C4-2B (cell line): ENCODE data around the gene RILP.

ENCODE experiments used
- CTCF ChIP-seq: fragments of 450-650 bp; conservative IDR thresholded peaks from 2 replicates; pipeline ENCODE4 v1.5.1; 2017; ENCODE audit warnings: mild to moderate bottlenecking
- ZFX ChIP-seq: fragments of 450-650 bp; IDR thresholded peaks from 2 replicates; pipeline ENCODE4 v1.6.1; 2017

- TF ChIP-seq CTCF (no peak), ZFX (no peak)
Measured at GRCh38 chr17:1627182-1627981, 22.3 kb downstream of the RILP start.
